GM19193 (cell line): Measurements from ENCODE around the gene SLF2.

ENCODE experiments used
- POLR2A ChIP-seq: IDR thresholded peaks from 4 replicates; pipeline ENCODE4 v1.6.1; 2011; ENCODE audit not compliant: insufficient read depth, insufficient read length; ENCODE audit errors: extremely low read depth

SLF2 gene

DNA sequence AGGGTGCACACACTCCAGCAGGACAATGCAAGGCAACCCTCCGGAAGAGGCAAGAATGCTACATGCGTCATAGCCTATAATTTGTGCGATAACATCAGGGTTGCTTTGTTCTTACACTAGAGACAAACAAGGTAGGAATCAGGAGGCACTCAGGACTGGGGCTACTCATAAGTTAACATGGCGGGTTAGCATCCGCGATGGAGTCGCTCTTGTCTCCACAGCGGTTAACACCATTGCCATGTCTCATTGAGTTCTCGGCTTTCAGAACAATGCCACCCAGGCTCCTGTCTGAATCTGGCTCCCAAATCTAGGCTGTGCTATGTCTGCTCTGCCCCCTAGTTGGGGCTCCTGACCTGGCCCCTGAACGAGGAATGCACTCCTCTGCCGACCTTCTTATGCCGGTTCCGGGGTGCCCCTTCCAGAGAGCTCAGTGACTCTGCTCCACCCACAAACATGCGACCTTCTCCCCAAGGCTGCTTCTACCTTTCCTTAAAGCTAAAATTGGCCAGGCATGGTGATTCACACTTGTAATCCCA is 24.9 kb upstream of the SLF2 start:
- TF ChIP-seq POLR2A = no peak

DNA sequence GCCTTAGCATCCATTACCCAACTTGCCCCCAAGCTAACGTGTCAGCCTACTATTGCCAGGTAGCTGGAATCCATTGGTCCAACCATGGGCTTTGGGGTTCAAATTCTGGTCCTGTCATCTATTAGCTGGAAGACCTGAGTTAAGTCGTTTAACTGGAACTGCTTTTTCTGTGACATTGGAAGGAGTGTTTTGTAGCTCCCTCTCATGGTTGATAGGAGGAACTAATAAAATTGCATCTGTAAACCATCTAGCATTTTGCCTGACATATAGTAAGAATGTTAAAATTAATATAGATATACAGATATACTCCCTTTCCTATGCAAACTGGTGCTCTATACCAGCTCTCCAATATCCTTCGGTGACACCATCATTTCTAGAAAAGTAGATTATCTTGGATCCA is 23.8 kb upstream of the SLF2 start:
- TF ChIP-seq POLR2A = no peak

DNA sequence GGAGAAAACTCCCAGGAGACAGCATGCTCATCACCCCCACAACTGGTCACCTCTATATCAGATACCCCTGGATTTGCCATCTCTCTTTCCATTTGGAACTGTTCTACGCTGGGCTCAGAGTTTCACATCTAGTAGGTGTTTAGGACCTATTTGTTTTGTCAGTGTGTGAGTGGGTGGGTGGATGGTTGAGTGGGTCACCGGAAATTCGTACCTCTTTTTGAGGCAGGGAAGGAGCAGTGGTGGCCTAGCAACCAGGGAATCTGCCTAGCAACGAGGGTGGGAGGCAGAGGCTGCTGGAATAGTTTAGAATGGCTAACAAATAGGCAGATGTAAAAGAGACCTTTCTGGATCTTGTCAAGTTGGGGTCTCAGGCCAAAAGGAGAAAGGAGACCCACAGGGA is 23.2 kb upstream of the SLF2 start:
- no peak for TF ChIP-seq POLR2A

DNA sequence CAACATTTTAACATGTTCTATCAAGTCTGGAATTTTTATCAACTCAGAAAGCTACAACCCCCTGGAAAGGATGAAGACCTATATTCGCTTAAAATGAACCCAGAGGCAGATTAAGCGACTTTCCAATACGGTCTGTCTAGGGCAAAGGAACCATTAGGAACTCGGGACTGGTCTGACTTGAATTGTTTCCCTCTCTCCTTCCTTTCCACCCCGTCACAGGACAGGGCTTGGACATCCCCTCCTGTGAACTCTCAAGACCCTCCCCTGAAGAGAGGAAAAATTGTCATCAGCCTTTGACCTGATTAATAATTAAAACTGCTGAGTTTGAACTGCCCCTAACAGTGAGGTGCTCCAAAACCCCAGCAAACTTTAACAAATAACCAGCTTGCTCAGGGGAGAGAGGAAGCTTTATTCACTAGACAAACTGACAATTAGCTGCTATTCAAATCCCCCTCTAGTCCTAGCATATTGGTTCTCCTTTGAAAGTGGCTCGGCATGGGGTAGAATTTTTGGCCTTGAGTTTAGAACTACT is 22.6 kb upstream of the SLF2 start:
- TF ChIP-seq POLR2A = no peak

DNA sequence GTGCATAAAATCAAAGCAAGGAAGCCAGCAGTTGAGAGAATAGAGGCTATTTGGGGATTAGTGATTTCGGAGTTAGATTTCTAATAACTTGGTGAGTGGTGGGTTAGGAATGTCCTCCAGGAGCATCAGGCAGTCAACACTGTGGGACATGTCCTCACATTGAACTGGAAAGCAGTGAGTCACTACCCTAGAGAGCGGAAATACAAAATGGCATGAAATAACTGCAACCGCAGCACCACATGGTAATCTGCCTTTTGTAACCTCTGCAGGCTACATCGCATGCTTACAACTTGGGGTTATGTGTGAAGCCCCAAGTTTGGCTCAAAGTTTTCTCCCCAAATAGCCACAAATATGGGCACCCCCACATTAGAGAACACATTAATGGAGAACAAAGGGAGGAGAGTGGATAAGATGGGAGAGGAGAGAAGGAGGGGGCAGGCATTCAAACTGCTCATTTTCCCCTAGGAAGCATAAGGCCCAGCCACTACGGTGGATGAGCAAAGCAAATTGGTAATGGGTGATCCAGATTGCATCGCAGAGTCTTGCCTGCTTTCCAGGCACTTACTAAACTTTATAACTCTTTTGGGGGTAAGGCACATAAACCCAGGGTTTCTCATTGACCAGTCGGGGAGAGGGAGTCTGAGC is 22.0 kb upstream of the SLF2 start:
- TF ChIP-seq POLR2A = no peak

DNA sequence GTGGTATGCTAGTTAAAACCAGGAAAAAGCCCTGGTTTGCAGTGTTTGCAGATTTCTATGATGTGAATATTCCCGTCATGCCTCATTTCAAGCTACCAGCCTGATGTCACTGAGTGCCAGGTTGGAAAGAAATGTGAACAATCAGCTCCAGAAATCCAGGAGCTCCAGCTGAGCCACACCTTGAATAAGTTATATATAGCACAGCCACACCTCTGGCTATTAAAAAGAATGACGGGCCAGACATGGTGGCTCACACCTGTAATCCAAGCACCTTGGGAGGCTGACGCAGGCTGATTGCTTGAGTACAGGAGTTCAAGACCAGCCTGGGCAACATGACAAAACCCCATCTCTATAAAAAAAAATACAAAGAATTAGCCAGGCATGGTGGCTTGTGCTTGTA is 18.7 kb upstream of the SLF2 start:
- TF ChIP-seq POLR2A = no peak

DNA sequence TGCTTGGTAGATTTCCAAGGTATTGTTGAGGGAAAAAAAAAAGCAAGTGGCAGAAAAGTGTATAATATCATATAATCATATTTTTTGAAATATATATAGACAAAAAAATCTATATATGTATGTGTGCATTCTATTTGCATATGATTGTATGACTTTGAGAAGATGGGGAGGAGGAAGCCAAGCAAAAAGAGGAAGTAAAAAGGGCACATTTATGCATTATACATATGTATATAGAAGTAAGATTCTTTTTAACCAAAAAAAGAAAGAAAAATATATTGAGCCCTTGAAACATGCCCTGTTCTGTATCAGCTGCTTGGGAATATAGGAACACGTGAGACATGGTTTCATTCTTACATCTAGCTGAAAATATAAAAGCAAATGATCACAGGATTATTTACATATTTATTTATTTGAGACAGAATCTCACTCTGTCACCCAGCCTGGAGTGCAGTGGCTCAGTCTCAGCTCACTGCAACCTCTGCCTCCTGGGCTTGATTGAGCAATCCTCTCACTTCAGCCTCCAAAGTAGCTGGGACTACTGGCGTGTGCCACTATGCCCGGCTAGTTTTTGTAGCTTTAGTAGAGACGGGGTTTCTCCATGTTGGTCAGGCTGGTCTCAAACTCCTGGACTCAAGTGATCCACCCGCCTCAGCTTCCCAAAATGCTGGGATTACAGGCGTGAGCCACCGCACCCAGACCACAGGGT is 18.0 kb upstream of the SLF2 start:
- TF ChIP-seq POLR2A = no peak

DNA sequence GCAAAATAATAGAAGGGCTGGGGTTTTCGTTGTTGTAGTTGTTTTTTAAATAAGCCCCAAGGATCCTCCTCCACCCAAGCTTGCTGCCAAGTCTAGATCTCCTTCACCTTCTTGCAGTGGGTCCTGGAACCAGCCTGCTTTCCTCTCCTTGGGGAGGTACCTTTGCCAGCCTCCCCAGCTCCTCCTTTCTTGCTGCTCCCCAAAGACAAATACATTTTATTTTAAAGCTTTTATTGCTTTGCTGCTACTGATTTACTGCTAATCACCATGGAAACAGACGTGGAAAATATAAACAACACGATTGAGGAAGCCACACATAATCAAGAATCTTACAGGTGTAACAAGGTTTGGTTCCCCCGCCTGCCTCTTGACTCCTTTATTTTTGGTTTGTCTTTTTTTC is 17.4 kb upstream of the SLF2 start:
- no peak for TF ChIP-seq POLR2A

DNA sequence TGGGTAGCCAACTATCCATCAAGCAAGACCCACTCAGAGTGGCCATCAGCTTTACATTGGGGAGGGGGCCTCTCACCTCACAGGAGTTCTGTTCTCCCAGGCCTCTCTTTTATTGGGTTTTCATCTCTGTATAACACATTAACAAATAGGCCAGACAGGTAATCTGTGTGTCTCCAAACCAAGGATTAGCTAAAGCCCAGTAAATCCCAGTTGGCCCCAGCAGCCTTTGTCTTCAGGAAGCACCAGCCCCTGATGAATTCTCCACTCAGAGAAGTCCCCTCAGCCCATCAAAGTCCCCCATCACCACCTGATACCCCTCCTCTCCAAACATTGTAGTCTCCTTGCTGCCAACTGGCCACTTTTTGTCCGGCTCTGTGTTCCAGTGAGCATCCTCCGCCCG is 16.9 kb upstream of the SLF2 start:
- no peak for TF ChIP-seq POLR2A

DNA sequence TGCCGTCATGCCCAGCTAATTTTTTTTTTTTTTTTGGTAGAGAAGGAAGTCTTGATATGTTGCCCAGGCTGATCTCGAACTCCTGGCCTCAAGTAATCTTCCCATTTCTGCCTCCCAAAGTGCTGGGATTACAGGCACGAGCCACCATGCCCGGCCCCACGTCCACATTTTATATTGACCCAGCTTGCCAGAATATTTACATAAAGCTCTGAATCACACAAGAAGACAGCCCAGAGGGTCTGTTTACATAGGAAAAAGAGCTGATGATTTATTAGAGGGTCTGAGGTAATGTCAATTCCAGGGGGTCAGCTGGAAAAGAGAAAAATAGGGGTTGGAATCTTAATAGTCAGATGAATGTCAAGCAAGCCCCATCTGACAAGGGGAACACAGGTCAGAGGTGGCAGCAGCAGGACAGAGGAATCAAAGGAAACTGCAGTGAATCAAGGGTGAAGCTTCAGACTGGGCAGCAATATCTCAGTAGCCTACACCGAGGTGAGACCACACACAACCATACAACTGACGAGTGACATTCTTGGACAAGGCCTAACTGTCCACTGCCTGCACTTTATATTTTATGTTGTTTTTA is 15.8 kb upstream of the SLF2 start:
- TF ChIP-seq POLR2A = no peak

DNA sequence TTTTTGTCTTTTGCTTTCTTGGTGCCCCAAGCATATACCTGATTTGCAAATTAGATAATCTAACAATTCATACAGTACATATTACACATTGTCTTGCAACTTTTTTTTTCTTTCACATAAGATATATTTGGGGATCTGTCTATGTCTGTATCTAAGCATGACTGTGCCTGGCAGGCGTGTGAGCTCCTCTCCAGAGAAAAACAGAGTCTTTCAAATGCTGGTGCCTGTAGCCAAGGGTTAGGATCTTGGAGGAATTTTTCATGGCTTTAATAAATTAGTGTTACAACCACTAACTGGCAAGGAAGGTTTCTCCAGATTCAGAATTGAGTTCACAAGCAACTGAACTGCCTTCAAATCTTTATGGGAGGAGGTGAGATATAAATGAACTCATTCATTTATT is 14.8 kb upstream of the SLF2 start:
- TF ChIP-seq POLR2A = no peak

DNA sequence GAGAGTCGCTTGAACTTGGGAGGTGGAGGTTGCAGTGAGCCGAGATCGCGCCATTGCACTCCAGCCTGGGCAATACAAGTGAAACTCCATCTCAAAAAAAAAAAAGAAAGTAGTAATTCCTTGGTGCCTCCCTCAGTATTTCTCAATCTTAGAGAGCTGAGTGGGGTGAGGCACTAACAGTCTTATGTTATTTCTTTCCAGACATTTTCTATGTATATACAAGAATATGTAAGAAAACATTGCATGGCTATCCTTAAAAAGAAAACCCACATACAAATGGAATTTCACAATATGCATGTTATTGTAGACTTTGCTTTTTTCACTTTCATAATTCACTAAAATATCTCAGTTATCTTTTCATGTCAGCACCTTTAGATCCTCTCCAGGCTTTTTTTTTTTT is 13.6 kb upstream of the SLF2 start:
- no peak for TF ChIP-seq POLR2A

DNA sequence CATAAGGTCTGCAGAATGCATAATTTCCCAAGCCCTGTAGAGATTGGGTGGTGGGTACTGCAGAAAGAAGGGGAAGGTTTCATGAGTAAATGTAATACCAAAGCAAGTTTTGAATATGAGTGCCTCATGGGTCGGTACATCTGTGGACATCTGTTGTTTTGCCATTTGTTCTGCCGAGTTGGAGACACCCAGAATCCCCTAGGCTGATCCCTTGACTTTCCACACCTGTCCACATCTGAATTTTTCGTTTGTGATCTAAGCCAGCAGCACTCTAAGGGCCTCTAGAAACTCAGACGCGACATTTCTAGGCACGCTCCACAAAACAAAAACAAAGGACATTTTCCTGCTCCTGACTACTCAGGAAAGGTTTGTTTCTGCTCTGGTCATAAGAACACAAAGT is 11.7 kb upstream of the SLF2 start:
- no peak for TF ChIP-seq POLR2A

DNA sequence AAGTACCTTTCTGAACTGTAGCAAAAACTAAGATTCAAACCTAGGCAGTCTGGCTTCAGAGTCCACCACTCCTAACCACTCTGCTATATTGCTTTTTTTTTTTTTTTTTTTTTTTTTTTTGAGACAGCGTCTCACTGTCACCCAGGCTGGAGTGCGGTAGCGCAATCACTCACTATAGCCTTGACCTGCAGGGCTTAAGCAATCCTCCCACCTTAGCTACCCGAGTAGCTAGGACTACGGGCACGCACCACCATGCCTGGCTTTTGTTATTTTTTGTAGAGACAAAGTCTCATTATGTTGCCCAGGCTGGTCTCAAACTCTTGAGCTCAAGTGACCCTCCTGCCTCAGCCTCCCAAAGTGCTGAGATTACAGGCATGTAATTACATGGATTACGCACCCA is 10.1 kb upstream of the SLF2 start:
- TF ChIP-seq POLR2A = no peak

DNA sequence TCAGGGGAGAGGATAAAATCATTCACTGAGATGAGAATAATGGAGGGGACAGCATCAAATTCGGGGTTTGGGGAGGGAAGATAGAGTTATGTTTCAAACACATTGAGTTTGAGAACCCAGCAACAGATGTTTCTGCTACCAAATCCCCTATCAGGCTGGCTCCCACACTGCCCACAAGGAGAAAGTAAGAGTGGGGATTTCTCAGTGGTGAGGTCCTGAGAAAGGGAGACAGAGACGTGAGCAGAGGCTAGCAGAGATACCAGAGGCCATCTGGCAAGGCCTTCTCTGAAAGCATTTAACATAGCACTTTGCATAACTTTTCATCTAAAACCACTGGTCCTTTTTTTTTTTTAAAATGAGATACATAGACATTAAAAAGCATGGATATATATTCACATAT is 7.8 kb upstream of the SLF2 start:
- TF ChIP-seq POLR2A = no peak

DNA sequence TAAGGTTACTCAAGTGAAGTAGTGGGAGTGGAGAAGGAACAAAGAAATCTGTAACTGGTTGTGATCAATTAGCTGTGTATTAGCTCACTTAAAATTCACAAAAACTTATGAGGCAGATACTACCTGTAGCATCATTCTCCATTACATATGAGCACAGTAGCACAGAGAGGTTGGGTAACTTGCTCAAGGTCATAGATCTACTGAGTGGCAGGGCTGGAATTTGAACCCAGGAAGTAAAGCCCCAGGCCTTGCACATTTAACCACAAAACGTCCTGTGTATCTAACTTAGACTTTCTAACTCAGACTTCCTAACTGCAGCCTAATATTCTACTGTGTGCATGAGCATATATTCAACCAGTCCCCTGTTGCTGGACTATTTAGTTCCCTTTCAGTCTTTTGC is 5.6 kb upstream of the SLF2 start:
- TF ChIP-seq POLR2A = no peak

DNA sequence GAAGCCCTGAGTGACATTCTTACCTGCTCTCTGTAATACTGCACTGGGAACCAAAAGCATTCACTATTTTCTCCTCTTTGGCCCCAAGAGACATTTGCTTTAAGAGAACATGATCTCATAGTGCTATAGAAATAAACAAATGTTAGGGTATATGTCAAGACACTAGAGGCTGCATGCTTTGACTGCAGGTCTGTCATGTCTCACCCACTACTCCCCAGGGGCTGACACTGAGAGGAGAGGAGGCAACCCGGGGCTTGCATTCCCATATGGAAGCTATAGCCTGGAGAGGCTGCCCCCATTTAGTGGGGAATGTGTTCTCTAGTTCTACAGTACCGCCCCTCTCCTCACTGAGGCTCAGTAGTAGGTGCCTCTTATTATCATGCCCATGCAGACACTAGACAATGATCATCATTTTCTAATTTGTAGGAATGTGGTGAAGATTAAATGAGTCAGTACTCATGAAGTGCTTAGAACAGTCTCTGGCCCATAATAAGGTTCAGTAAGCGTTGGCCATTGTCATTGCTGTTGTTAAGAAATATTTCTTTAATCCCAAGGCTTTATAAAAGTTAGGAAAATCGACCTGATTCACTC is 4.9 kb upstream of the SLF2 start:
- TF ChIP-seq POLR2A = no peak

DNA sequence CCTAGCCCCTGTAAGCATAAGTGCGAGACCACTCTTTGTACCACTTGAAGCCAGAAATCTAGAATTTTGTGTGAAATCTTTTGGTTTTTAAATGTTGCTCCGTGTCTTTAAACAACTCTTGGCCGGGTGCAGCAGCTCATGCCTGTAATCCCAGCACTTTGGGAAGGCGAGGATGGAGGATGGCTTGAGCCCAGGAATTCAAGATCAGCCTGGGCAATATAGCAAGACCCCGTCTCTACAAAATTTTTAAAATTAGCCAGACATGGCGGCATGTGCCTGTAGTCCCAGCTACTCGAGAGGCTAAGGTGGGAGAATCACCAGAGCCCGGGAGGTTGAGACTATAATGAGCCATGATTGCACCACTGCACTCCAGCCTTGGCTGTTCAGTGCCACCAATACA is 4.4 kb upstream of the SLF2 start:
- TF ChIP-seq POLR2A = no peak
